Heart left ventricle (tissue), 13 donors: Measurements from ENCODE around the gene CDCA4.

ENCODE experiments used
- POLR2A ChIP-seq, 2 donors: fragments of 450-650 bp; IDR thresholded peaks; one replicate each; pipeline ENCODE4 v1.6.1; 2017; ENCODE audit warnings: antibody characterized with exemption in 2 of 2, mild to moderate bottlenecking in 2 of 2, moderate library complexity in 2 of 2
- TF ChIP-seq, protein P1 (sequence below), 12 donors: fragments of 200-600 bp; sonication (generic) in 4 of 12; IDR thresholded peaks; one replicate each; pipeline versions ENCODE4 v1.5.0 to v1.8.0; 2018 to 2022; ENCODE audit warnings: antibody characterized with exemption in 12 of 12, mild to moderate bottlenecking in 5 of 12
- donor health status: ischemic (EF 13 %, LVEDD 7.1; RV severe dilation, severe dysfunction).
- donor health status: DM: no; HTN: yes; CAD: no.
- donor health status: DM: no; HTN: no; CAD: no.
- donor health status: ischemic (EF 25% LVEDD 6.9; RV normal size, moderate dysfunction).
- donor health status: ischemic (EF 25% LVEDD 5.7; RV mildly dilated, moderate dysfunction).
- donor health status: ischemic (EF 35%, LVEDD 5.7; RV mildly dilated, moderate dysfunction).
- donor health status: nonischemic (EF 11% LVEDD 7.7; RV severe dilation, severe dysfunction).
- donor health status: DM: yes; HTN: yes; CAD: no.
- donor health status: PGD.
- donor health status: ischemic (EF 29% LVEDD 5.4; RV normal size, mild dysfunction).
- donor health status: nonischemic (EF 23%, LVEDD 6.1; RV moderate dilation, normal function).

DNA sequence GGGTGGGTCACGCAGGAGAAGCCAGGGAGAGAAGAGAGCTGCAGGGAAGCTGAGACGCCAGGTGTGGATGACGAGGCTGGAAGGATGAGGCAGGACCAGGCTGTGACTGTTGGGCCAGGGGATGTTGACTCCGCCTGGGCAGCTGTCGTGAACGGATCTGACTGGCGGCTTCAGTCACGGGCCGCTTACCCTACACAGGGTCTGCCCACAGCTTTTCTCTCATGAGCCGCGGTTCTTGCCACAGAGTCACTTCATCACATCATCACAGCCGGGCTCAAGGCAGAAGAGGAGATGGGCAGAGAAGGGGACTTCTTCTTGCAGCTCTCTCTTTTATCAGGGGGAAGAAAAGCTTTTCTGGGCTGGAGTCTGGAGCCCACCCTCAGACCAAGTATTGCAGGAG, 27.6 kb downstream of the CDCA4 start:
- TF ChIP-seq POLR2A (IDR thresholded peaks at IDR 0.05): no peak
- TF ChIP-seq, protein P1, sequence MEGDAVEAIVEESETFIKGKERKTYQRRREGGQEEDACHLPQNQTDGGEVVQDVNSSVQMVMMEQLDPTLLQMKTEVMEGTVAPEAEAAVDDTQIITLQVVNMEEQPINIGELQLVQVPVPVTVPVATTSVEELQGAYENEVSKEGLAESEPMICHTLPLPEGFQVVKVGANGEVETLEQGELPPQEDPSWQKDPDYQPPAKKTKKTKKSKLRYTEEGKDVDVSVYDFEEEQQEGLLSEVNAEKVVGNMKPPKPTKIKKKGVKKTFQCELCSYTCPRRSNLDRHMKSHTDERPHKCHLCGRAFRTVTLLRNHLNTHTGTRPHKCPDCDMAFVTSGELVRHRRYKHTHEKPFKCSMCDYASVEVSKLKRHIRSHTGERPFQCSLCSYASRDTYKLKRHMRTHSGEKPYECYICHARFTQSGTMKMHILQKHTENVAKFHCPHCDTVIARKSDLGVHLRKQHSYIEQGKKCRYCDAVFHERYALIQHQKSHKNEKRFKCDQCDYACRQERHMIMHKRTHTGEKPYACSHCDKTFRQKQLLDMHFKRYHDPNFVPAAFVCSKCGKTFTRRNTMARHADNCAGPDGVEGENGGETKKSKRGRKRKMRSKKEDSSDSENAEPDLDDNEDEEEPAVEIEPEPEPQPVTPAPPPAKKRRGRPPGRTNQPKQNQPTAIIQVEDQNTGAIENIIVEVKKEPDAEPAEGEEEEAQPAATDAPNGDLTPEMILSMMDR (IDR thresholded peaks at IDR 0.05): no peak
